ENCODE measurements around the gene WDSUB1. TPM values are rescaled to one million over a fixed set of nuclear protein-coding genes. Genes with fewer than 3 reads are reported as not detected.

The WDSUB1 gene
- total RNA-seq, 1 donor from 2014 or later, result 14.3 TPM

DNA sequence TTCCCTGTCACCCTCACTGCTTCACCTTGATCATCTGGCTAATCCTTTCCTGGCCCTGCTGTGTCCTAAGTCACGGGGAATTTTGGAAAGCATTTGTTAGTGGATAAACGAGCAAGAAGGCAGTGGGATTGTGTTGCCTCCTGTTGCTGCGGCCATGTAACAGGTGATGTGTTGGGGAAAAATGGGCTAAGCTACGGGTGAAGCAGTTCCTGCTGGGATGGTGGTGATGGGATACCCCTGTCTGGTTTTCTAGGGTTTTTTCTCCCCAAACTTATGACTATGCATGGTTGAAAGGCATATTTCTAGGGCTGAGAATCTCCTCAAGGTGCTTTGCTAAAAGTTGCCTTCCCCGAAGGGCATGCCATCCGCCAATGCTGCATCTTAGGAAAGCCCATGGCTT, 68.1 kb downstream of the WDSUB1 start:
- TF ChIP-seq, protein P1, sequence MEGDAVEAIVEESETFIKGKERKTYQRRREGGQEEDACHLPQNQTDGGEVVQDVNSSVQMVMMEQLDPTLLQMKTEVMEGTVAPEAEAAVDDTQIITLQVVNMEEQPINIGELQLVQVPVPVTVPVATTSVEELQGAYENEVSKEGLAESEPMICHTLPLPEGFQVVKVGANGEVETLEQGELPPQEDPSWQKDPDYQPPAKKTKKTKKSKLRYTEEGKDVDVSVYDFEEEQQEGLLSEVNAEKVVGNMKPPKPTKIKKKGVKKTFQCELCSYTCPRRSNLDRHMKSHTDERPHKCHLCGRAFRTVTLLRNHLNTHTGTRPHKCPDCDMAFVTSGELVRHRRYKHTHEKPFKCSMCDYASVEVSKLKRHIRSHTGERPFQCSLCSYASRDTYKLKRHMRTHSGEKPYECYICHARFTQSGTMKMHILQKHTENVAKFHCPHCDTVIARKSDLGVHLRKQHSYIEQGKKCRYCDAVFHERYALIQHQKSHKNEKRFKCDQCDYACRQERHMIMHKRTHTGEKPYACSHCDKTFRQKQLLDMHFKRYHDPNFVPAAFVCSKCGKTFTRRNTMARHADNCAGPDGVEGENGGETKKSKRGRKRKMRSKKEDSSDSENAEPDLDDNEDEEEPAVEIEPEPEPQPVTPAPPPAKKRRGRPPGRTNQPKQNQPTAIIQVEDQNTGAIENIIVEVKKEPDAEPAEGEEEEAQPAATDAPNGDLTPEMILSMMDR (IDR thresholded peaks at IDR 0.05; ENCODE audit: unreplicated experiment), result no peak
- H3K36me3 Mint-ChIP-seq, result peaks cover 68% of the 10 kb centered on the region
- no peak for DNase-seq (ENCODE audit: low spot score in 2 of 2, unreplicated experiment in 2 of 2)

DNA sequence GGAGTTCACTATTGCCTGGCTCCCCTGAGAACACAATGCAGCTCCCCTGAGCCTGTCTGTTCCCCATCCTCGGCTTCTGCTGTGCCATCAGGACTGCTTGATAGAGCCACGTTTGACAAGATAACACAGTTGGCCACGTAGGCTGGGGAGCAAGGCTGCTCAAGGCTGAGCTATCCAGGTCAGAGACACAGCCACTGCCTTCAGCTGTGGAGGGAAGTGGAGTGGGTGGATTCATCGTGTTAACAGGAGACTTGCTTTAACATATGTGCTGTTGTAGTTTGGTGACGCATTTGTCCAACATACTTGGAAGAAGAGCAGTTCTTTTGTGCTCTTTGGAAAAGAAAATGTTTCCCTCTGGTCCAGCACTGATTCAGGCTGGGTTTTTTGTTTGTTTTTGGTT, 68.8 kb downstream of the WDSUB1 start:
- Mint-ChIP-seq H3K9me3 (peaks cover 4% of the 10 kb centered on the region), H3K4me1 (peaks cover 9% of the 10 kb centered on the region), H3K27ac (no peak overlapping the region), H3K4me3 (no peak overlapping the region), H3K36me3 (peaks cover 69% of the 10 kb centered on the region), H3K27me3 (ENCODE audit: low read depth) (no peaks in the 10 kb centered on the region)
- DNase-seq (ENCODE audit: low spot score in 2 of 2, unreplicated experiment in 2 of 2), result no peak
- TF ChIP-seq, protein P1 (IDR thresholded peaks at IDR 0.05; ENCODE audit: unreplicated experiment), result no peak

More for the DNA sequence above, 68.1 kb downstream of the WDSUB1 start:
- Mint-ChIP-seq H3K4me3 (no peak overlapping the region), H3K4me1 (peaks cover 3% of the 10 kb centered on the region), H3K27ac (peak overlapping the region; percentile 12), H3K9me3 (peaks cover 4% of the 10 kb centered on the region), H3K27me3 (ENCODE audit: low read depth) (no peaks in the 10 kb centered on the region)

DNA sequence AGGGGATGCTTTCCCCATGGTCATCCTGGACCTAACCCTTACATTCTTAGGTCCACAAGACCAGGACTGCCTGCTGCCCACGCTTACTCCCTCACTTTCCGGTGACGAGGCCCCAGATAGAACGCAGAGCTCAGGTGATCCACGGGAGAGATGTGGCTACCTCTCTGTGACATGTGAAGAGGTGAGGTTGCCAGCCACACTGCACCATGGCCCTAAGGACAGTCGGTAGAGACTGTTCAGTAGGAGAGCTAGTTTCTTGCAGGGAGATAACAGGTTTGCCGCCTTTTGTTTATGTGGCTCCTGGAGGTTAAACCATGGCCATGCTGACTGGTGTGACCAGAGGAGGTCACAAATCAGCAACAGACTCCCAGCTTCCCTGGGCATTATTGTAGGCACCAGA, 71.4 kb downstream of the WDSUB1 start:
- peak overlapping the region; percentile 69 for H3K27ac Mint-ChIP-seq
- H3K4me1 Mint-ChIP-seq, result peaks cover 27% of the 10 kb centered on the region
- peaks cover 4% of the 10 kb centered on the region for H3K9me3 Mint-ChIP-seq
- TF ChIP-seq, protein P1 (IDR thresholded peaks at IDR 0.05; ENCODE audit: unreplicated experiment), result no peak
- DNase-seq (ENCODE audit: low spot score in 2 of 2, unreplicated experiment in 2 of 2), result no peak
- H3K36me3 Mint-ChIP-seq, result peaks cover 66% of the 10 kb centered on the region
- no peak overlapping the region for H3K4me3 Mint-ChIP-seq
- no peaks in the 10 kb centered on the region for H3K27me3 Mint-ChIP-seq (ENCODE audit: low read depth)

DNA sequence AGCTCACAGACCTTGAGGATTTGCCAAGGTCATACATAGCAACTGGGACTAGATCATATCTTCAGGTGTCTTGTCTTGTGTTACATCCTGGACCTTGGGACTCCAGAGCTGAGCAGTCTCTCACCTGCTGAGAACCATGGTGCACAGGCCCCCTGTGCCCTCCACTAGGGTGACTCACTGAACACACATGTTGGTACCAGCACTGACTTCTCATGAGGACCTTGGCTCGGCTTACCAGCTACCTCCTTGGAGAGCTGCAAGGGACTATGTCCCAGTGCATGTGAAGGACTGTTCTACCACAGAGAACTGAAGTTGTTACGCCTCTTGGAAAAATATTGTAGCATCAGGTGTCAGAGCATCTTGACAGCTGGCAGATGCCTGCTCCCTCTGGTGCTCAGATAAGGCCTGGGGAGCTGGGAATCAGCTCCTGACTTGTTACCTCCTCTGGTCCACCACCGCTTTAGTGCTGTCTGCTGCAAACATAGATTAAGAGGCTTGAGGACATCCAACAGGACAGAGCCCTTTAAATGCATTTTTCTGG, 72.1 kb downstream of the WDSUB1 start:
- no peak for DNase-seq (ENCODE audit: low spot score in 2 of 2, unreplicated experiment in 2 of 2)
- Mint-ChIP-seq H3K27me3 (ENCODE audit: low read depth) (no peaks in the 10 kb centered on the region), H3K4me1 (peaks cover 34% of the 10 kb centered on the region), H3K27ac (peak overlapping the region; percentile 69), H3K9me3 (peaks cover 4% of the 10 kb centered on the region), H3K36me3 (peaks cover 64% of the 10 kb centered on the region), H3K4me3 (no peak overlapping the region)
- TF ChIP-seq, protein P1 (IDR thresholded peaks at IDR 0.05; ENCODE audit: unreplicated experiment), result no peak

DNA sequence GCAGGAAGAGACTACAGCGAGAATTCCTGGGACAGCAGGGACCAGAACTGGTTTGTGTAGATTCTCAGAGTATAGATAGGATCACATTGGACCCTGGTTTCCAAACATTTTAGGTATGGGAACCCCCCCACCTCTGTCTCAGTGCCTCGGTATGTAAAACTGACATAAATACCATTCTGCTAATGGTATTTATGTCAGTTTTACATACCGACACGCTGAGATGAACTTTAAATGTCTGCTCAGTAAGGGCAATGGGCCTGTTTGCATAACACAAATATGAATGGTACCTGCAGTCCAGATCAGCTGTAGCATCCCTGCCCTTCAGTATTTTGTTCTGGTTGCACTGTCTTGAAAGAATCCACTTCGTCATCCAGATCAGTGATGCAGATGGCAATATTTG, 73.2 kb downstream of the WDSUB1 start:
- H3K4me1 Mint-ChIP-seq, result peaks cover 36% of the 10 kb centered on the region
- no peak for DNase-seq (ENCODE audit: low spot score in 2 of 2, unreplicated experiment in 2 of 2)
- H3K27me3 Mint-ChIP-seq (ENCODE audit: low read depth), result no peaks in the 10 kb centered on the region
- H3K27ac Mint-ChIP-seq, result peak overlapping the region; percentile 94
- TF ChIP-seq, protein P1 (IDR thresholded peaks at IDR 0.05; ENCODE audit: unreplicated experiment), result no peak
- H3K36me3 Mint-ChIP-seq, result peaks cover 55% of the 10 kb centered on the region
- peaks cover 4% of the 10 kb centered on the region for H3K9me3 Mint-ChIP-seq
- no peak overlapping the region for H3K4me3 Mint-ChIP-seq

All from mesothelial cell of epicardium (in vitro differentiated cells).